ENCODE data around the gene DHX58.

DHX58 gene

GRCh38 chr17:42081516-42082129, 30.9 kb downstream of the DHX58 start:
- DNase-seq: no peak

- no peak for DNase-seq
Observed at GRCh38 chr17:42079541-42079940, 33.0 kb downstream of the DHX58 start.

- DNase-seq: no peak
Observed at GRCh38 chr17:42078396-42079043, 34.0 kb downstream of the DHX58 start.

GRCh38 chr17:42077755-42078154, 34.8 kb downstream of the DHX58 start:
- no peak for DNase-seq

GRCh38 chr17:42076797-42077559, 35.5 kb downstream of the DHX58 start:
- DNase-seq: no peak

- no peak for DNase-seq
Observed at GRCh38 chr17:42075789-42076188, 36.7 kb downstream of the DHX58 start.

GRCh38 chr17:42072323-42073187, 40.0 kb downstream of the DHX58 start:
- no peak for DNase-seq

- no peak for DNase-seq
Observed at GRCh38 chr17:42071810-42072209, 40.7 kb downstream of the DHX58 start.

- no peak for DNase-seq
Observed at GRCh38 chr17:42068979-42069378, 43.5 kb downstream of the DHX58 start.

- DNase-seq: peak; percentile 73
Observed at GRCh38 chr17:42067371-42068091, 45.0 kb downstream of the DHX58 start.

GRCh38 chr17:42065201-42065600, 47.3 kb downstream of the DHX58 start:
- DNase-seq: no peak

GRCh38 chr17:42062681-42063080, 49.8 kb downstream of the DHX58 start:
- no peak for DNase-seq

GRCh38 chr17:42061646-42062487, 50.6 kb downstream of the DHX58 start:
- DNase-seq: no peak

- DNase-seq: no peak
Observed at GRCh38 chr17:42060231-42060630, 52.3 kb downstream of the DHX58 start.

GRCh38 chr17:42059815-42060214, 52.7 kb downstream of the DHX58 start:
- no peak for DNase-seq

- no peak for DNase-seq
Observed at GRCh38 chr17:42058063-42058462, 54.5 kb downstream of the DHX58 start.

GRCh38 chr17:42056635-42057034, 55.9 kb downstream of the DHX58 start:
- DNase-seq: no peak

GRCh38 chr17:42055496-42055895, 57.0 kb downstream of the DHX58 start:
- DNase-seq: no peak

- no peak for DNase-seq
Observed at GRCh38 chr17:42055027-42055426, 57.5 kb downstream of the DHX58 start.

GRCh38 chr17:42053731-42054500, 58.6 kb downstream of the DHX58 start:
- DNase-seq: no peak

Data from stimulated activated CD4-positive, alpha-beta T cell treated with anti-CD3 and anti-CD28 coated beads, Interleukin-12 subunit alpha, Interleukin-12 subunit beta, amount 100 ng/mL, for 4 hours (primary cell).